SK-N-SH treated with all-trans-retinoic acid at 6 μM for 48 hours (cell line): Measurements from ENCODE around the gene ARPC2.

Experiments used
- ARNTL ChIP-seq: fragments of 450-650 bp; formaldehyde crosslinking; IDR thresholded peaks from 2 replicates; pipeline ENCODE4 v1.5.0; 2020; ENCODE audit warnings: low read depth, mild to moderate bottlenecking, moderate library complexity, borderline replicate concordance
- ISL1 ChIP-seq: fragments of 250-450 bp; sonication (Bioruptor Pico); IDR thresholded peaks from 2 replicates; pipeline ENCODE4 v2.1.2; 2022; ENCODE audit warnings: mild to moderate bottlenecking, moderate library complexity
- OSR1 ChIP-seq: fragments of 250-450 bp; sonication (Bioruptor Pico); IDR thresholded peaks from 2 replicates; pipeline ENCODE4 v1.8.0; 2022; ENCODE audit warnings: moderate library complexity, mild to moderate bottlenecking, inconsistent platforms
- POU6F1 ChIP-seq: fragments of 250-450 bp; sonication (Bioruptor Pico); IDR thresholded peaks from 2 replicates; pipeline ENCODE4 v1.8.0; 2021; ENCODE audit warnings: low read depth, mild to moderate bottlenecking, moderate library complexity, borderline replicate concordance
- TSHZ2 ChIP-seq: fragments of 250-450 bp; sonication (Bioruptor Pico); IDR thresholded peaks from 2 replicates; pipeline ENCODE4 v1.5.0; 2020; ENCODE audit warnings: mild to moderate bottlenecking, moderate library complexity

- TF ChIP-seq ISL1 (CRISPR knock-in tag) (no peak), TSHZ2 (no peak), ARNTL (CRISPR knock-in tag) (no peak), OSR1 (CRISPR knock-in tag) (no peak), POU6F1 (no peak)
Observed at GRCh38 chr2:218262631-218263586, 45.9 kb downstream of the ARPC2 start.
